ENCODE data around the gene KLHDC3. TPM values are rescaled to one million over a fixed set of nuclear protein-coding genes. Genes with fewer than 3 reads are reported as not detected.

Gene KLHDC3
- total and polyA plus RNA-seq, 9 of the 15 experiments (the other 6 are each of a cell fraction or from before 2014, with no cell fraction given), result 4.5 to 171 (median 107) TPM

DNA sequence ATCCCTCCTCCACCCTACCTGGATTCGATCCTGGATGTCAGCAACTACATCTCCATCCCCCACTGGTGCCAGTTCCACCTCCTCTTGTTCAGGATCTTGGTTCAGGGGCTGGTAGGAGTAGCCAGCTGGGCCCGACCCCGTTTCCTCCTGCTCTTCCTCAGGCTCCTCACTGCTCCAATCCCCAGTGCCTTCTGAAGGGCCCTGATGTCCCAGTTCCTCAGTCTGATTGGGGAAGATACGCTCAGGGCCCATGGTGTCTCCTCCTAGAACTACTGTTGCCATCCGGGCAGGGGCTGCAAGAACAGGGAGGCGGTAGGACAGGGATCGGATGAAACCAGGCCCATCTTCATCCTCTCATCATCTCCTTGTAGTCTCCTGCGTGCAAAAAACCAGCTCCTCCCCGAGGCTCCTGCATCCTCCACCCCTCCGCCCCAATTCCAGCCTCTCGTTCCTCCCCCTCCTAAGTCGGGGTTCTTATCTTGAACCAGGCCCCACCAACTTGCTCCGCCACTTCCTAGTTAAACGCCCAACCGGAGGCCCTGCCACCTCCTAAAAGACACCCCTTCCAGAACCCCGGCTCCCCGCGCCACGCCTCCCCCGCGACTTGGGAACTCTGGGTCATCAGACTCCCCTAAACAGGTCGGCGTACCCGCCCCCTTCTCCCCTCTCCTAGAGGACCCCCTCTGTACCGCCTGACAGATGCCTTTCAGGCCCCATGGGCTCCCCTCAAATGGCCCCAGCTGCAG lies 779 bp upstream of the KLHDC3 start (continued):
- TF ChIP-seq, protein P1, sequence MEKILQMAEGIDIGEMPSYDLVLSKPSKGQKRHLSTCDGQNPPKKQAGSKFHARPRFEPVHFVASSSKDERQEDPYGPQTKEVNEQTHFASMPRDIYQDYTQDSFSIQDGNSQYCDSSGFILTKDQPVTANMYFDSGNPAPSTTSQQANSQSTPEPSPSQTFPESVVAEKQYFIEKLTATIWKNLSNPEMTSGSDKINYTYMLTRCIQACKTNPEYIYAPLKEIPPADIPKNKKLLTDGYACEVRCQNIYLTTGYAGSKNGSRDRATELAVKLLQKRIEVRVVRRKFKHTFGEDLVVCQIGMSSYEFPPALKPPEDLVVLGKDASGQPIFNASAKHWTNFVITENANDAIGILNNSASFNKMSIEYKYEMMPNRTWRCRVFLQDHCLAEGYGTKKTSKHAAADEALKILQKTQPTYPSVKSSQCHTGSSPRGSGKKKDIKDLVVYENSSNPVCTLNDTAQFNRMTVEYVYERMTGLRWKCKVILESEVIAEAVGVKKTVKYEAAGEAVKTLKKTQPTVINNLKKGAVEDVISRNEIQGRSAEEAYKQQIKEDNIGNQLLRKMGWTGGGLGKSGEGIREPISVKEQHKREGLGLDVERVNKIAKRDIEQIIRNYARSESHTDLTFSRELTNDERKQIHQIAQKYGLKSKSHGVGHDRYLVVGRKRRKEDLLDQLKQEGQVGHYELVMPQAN (IDR thresholded peaks at IDR 0.05; ENCODE audit: borderline replicate concordance), result peak; percentile 84
- TF ChIP-seq CHD4 (IDR thresholded peaks at IDR 0.05; ENCODE audit: insufficient read depth, insufficient replicate concordance, low read depth, low read length, poor library complexity, severe bottlenecking) (no peak), YY1 (IDR thresholded peaks at IDR 0.05; ENCODE audit: borderline replicate concordance in 1 of 3, control insufficient read depth in 1 of 3, extremely low read depth in 1 of 3, insufficient read depth in 3 of 3, insufficient read length in 1 of 3, insufficient replicate concordance in 2 of 3, low read depth in 1 of 3, low read length in 2 of 3) (no peak), ZNF121 (CRISPR knock-in tag; conservative IDR thresholded peaks at IDR 0.05) (0 out of 2 replicates have a peak, but pooled peaks have one; percentile 22), CBFA2T3 (IDR thresholded peaks at IDR 0.05) (0 out of 2 replicates have a peak, but pooled peaks have one; percentile 15), CAMTA2 (CRISPR knock-in tag; conservative IDR thresholded peaks at IDR 0.05) (no peak), KAT7 (CRISPR knock-in tag; IDR thresholded peaks at IDR 0.05; ENCODE audit: borderline replicate concordance) (no peak), E4F1 (CRISPR knock-in tag; IDR thresholded peaks at IDR 0.05; ENCODE audit: borderline replicate concordance) (no peak), ZNF274 (IDR thresholded peaks at IDR 0.05; ENCODE audit: borderline replicate concordance, low read depth, low read length) (no peak), GABPA (tag; conservative IDR thresholded peaks at IDR 0.05; ENCODE audit: low read depth) (no peak), NELFE (IDR thresholded peaks at IDR 0.05; ENCODE audit: insufficient read depth, insufficient read length) (no peak), MTF1 (CRISPR knock-in tag; IDR thresholded peaks at IDR 0.05; ENCODE audit: borderline replicate concordance) (no peak), ERF (CRISPR knock-in tag; IDR thresholded peaks at IDR 0.05) (peak; percentile 22; the same call in 1 of the 2 replicates), POLR2A (conservative IDR thresholded peaks at IDR 0.05) (peak; percentile 38; the same call in 1 of the 2 replicates), EWSR1 (IDR thresholded peaks at IDR 0.05; ENCODE audit: borderline replicate concordance, low read depth, partially characterized antibody) (no peak), NCOA2 (IDR thresholded peaks at IDR 0.05; ENCODE audit: partially characterized antibody in 2 of 2) (no peak), EGR1 (conservative IDR thresholded peaks at IDR 0.05) (peak; percentile 51)
- TF ChIP-seq, protein P2, sequence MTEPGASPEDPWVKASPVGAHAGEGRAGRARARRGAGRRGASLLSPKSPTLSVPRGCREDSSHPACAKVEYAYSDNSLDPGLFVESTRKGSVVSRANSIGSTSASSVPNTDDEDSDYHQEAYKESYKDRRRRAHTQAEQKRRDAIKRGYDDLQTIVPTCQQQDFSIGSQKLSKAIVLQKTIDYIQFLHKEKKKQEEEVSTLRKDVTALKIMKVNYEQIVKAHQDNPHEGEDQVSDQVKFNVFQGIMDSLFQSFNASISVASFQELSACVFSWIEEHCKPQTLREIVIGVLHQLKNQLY (CRISPR knock-in tag; conservative IDR thresholded peaks at IDR 0.05), result no peak
- TF ChIP-seq, protein P3, sequence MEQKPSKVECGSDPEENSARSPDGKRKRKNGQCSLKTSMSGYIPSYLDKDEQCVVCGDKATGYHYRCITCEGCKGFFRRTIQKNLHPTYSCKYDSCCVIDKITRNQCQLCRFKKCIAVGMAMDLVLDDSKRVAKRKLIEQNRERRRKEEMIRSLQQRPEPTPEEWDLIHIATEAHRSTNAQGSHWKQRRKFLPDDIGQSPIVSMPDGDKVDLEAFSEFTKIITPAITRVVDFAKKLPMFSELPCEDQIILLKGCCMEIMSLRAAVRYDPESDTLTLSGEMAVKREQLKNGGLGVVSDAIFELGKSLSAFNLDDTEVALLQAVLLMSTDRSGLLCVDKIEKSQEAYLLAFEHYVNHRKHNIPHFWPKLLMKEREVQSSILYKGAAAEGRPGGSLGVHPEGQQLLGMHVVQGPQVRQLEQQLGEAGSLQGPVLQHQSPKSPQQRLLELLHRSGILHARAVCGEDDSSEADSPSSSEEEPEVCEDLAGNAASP (IDR thresholded peaks at IDR 0.05), result no peak
